ENCODE data around the gene KLHL6. TPM values are rescaled to one million over a fixed set of nuclear protein-coding genes. Genes with fewer than 3 reads are reported as not detected.
"Not testable (repeated sequence)": the region's sequence is repeated elsewhere in the genome, so short reads cannot be mapped to it uniquely, and the experiment has no call there.

KLHL6 gene
- total RNA-seq, 4 donors from 2014 or later: 2.1 to 4.5 (median 3.0) TPM

GRCh38 chr3:183477801-183478456, 77.6 kb downstream of the KLHL6 start:
- Histone ChIP-seq H3K9me3 (no peaks in the 10 kb centered on the region), H3K4me1 (peaks cover 0 to 5% (median 0%) of the 10 kb centered on the region in 4 donors), H3K4me3 (no peak overlapping the region), H3K27ac (no peak overlapping the region), H3K36me3 (no peaks in the 10 kb centered on the region), H3K27me3 (no peaks in the 10 kb centered on the region)
- no peak for TF ChIP-seq CTCF (IDR thresholded peaks at IDR 0.05)
- TF ChIP-seq EP300 (IDR thresholded peaks at IDR 0.05): no peak
- no peak for TF ChIP-seq POLR2A (IDR thresholded peaks at IDR 0.05)
- 85 to 89% methylated on average over 8 of the region's 8 CpGs for WGBS, 2 donors
- no peak for DNase-seq (ENCODE audit: low spot score in 2 of 2)

- H3K4me3 ChIP-seq; H3K9me3 ChIP-seq; H3K36me3 ChIP-seq; DNase-seq (ENCODE audit: low spot score in 2 of 2); H3K27ac ChIP-seq; H3K27me3 ChIP-seq; H3K4me1 ChIP-seq: not testable (repeated sequence)
- 95% methylated on average over 1 of the region's 1 CpG for WGBS, 2 donors
These were observed 79.7 kb downstream of the KLHL6 start for GRCh38 chr3:183475764-183476162.

- Histone ChIP-seq H3K36me3 (no peaks in the 10 kb centered on the region), H3K27me3 (no peaks in the 10 kb centered on the region), H3K4me1 (peaks cover 0 to 5% (median 0%) of the 10 kb centered on the region in 4 donors), H3K27ac (no peak overlapping the region), H3K9me3 (no peaks in the 10 kb centered on the region), H3K4me3 (no peak overlapping the region)
- WGBS, 2 donors: 61 to 72% methylated on average over 3 of the region's 3 CpGs
- TF ChIP-seq POLR2A (IDR thresholded peaks at IDR 0.05) (no peak), CTCF (IDR thresholded peaks at IDR 0.05) (no peak)
- no peak for DNase-seq (ENCODE audit: low spot score in 2 of 2)
These were observed 80.3 kb downstream of the KLHL6 start for GRCh38 chr3:183475016-183475763.

GRCh38 chr3:183473969-183474368, 81.5 kb downstream of the KLHL6 start:
- no peak for DNase-seq (ENCODE audit: low spot score in 2 of 2)
- Histone ChIP-seq H3K27me3 (no peaks in the 10 kb centered on the region), H3K36me3 (no peaks in the 10 kb centered on the region), H3K4me3 (no peak overlapping the region), H3K27ac (no peak overlapping the region), H3K9me3 (no peaks in the 10 kb centered on the region), H3K4me1 (peaks cover 0 to 6% (median 0%) of the 10 kb centered on the region in 4 donors)
- WGBS, 2 donors: 68 to 85% methylated on average over 2 of the region's 2 CpGs
- TF ChIP-seq EP300 (IDR thresholded peaks at IDR 0.05) (no peak), POLR2A (IDR thresholded peaks at IDR 0.05) (no peak)

- no peak for DNase-seq (ENCODE audit: low spot score in 2 of 2)
- H3K4me3 ChIP-seq: no peak overlapping the region
- H3K27ac ChIP-seq: no peak overlapping the region
- H3K9me3 ChIP-seq: no peaks in the 10 kb centered on the region
- no peaks in the 10 kb centered on the region for H3K27me3 ChIP-seq
- WGBS, 2 donors: 61 to 70% methylated on average over 6 of the region's 6 CpGs
- TF ChIP-seq CTCF (IDR thresholded peaks at IDR 0.05): no peak
- TF ChIP-seq POLR2A (IDR thresholded peaks at IDR 0.05): no peak
- TF ChIP-seq EP300 (IDR thresholded peaks at IDR 0.05): no peak
- peaks cover 0 to 6% (median 0%) of the 10 kb centered on the region in 4 donors for H3K4me1 ChIP-seq
- H3K36me3 ChIP-seq: no peaks in the 10 kb centered on the region
These were observed 83.4 kb downstream of the KLHL6 start for GRCh38 chr3:183472155-183472554.

- no peak overlapping the region for H3K4me3 ChIP-seq
- H3K4me1 ChIP-seq: peaks cover 0 to 6% (median 0%) of the 10 kb centered on the region in 4 donors
- no peak for DNase-seq (ENCODE audit: low spot score in 2 of 2)
- TF ChIP-seq CTCF (IDR thresholded peaks at IDR 0.05) (no peak), EP300 (IDR thresholded peaks at IDR 0.05) (no peak), POLR2A (IDR thresholded peaks at IDR 0.05) (no peak)
- WGBS, 2 donors: 90 to 95% methylated on average over 1 of the region's 1 CpG
- H3K36me3 ChIP-seq: no peaks in the 10 kb centered on the region
- H3K27ac ChIP-seq: no peak overlapping the region
- no peaks in the 10 kb centered on the region for H3K9me3 ChIP-seq
- H3K27me3 ChIP-seq: no peaks in the 10 kb centered on the region
These were observed 87.1 kb downstream of the KLHL6 start for GRCh38 chr3:183468424-183468823.

All from tibial nerve (tissue), 4 donors.